ENCODE measurements around the gene LSR. TPM values are rescaled to one million over a fixed set of nuclear protein-coding genes. Genes with fewer than 3 reads are reported as not detected.

Gene LSR
- polyA plus RNA-seq (ENCODE audit: insufficient read length in 3 of 3) = 10 to 100 TPM; 38.5 to 52.0 (median 51.5) TPM

GRCh38 chr19:35248310-35249145 lies at the start of gene LSR:
Gene LSR (plus strand): TSS chr19:35249002. CDS start chr19:35249023, 21 bp downstream.
- DNase-seq (ENCODE audit: low read depth in 3 of 3, low spot score in 2 of 3) = peak; percentile 75 to 79 (median 79)

GRCh38 chr19:35199481-35199880 lies 49.3 kb upstream of the LSR start:
- no peak for DNase-seq (ENCODE audit: low read depth in 3 of 3, low spot score in 2 of 3)

GRCh38 chr19:35202722-35203688 lies 45.8 kb upstream of the LSR start:
- no peak for DNase-seq (ENCODE audit: low read depth in 3 of 3, low spot score in 2 of 3)

GRCh38 chr19:35204799-35205732 lies 43.7 kb upstream of the LSR start:
- DNase-seq (ENCODE audit: low read depth in 3 of 3, low spot score in 2 of 3) = no peak

GRCh38 chr19:35205733-35206323 lies 43.0 kb upstream of the LSR start:
- DNase-seq (ENCODE audit: low read depth in 3 of 3, low spot score in 2 of 3) = no peak

- no peak for DNase-seq (ENCODE audit: low read depth in 3 of 3, low spot score in 2 of 3)
Measured at GRCh38 chr19:35206379-35206778, 42.4 kb upstream of the LSR start.

- no peak for DNase-seq (ENCODE audit: low read depth in 3 of 3, low spot score in 2 of 3)
Measured at GRCh38 chr19:35206855-35207254, 41.9 kb upstream of the LSR start.

GRCh38 chr19:35207391-35207871 lies 41.4 kb upstream of the LSR start:
- DNase-seq (ENCODE audit: low read depth in 3 of 3, low spot score in 2 of 3) = no peak

GRCh38 chr19:35208121-35208520 lies 40.7 kb upstream of the LSR start:
- DNase-seq (ENCODE audit: low read depth in 3 of 3, low spot score in 2 of 3) = no peak

GRCh38 chr19:35209646-35210045 lies 39.2 kb upstream of the LSR start:
- DNase-seq (ENCODE audit: low read depth in 3 of 3, low spot score in 2 of 3) = no peak

- DNase-seq (ENCODE audit: low read depth in 3 of 3, low spot score in 2 of 3) = no peak
Measured at GRCh38 chr19:35211545-35212230, 37.1 kb upstream of the LSR start.

- no peak for DNase-seq (ENCODE audit: low read depth in 3 of 3, low spot score in 2 of 3)
Measured at GRCh38 chr19:35212241-35212640, 36.6 kb upstream of the LSR start.

GRCh38 chr19:35213663-35214632 lies 34.9 kb upstream of the LSR start:
- DNase-seq (ENCODE audit: low read depth in 3 of 3, low spot score in 2 of 3) = peak in 2 of 3 donors; percentile 24 to 32

- DNase-seq (ENCODE audit: low read depth in 3 of 3, low spot score in 2 of 3) = no peak
Measured at GRCh38 chr19:35214766-35215422, 33.9 kb upstream of the LSR start.

GRCh38 chr19:35216016-35216832 lies 32.6 kb upstream of the LSR start:
- no peak for DNase-seq (ENCODE audit: low read depth in 3 of 3, low spot score in 2 of 3)

GRCh38 chr19:35216833-35217648 lies 31.8 kb upstream of the LSR start:
- DNase-seq (ENCODE audit: low read depth in 3 of 3, low spot score in 2 of 3) = no peak
